Measurements from ENCODE around the gene FGD4. TPM values are rescaled to one million over a fixed set of nuclear protein-coding genes. Genes with fewer than 3 reads are reported as not detected.

FGD4 gene
- total RNA-seq, 1 donor from 2014 or later = 11.0 TPM

- Histone ChIP-seq H3K4me3 (ENCODE audit: low read depth, low read length) (no peak overlapping the region), H3K36me3 (ENCODE audit: control insufficient read depth, insufficient read depth, low read length) (no peaks in the 10 kb centered on the region), H3K27me3 (ENCODE audit: control insufficient read depth, insufficient read depth, low read length) (no peaks in the 10 kb centered on the region)
- no peak for DNase-seq (ENCODE audit: low read depth)
- no peak for TF ChIP-seq CTCF (IDR thresholded peaks at IDR 0.05; ENCODE audit: insufficient read depth, low read length, poor library complexity, severe bottlenecking)
These were observed 79.7 kb downstream of the FGD4 start for GRCh38 chr12:32478858-32479725.

- DNase-seq (ENCODE audit: low read depth) = no peak
- no peak for TF ChIP-seq CTCF (IDR thresholded peaks at IDR 0.05; ENCODE audit: insufficient read depth, low read length, poor library complexity, severe bottlenecking)
- Histone ChIP-seq H3K4me3 (ENCODE audit: low read depth, low read length) (no peak overlapping the region), H3K27me3 (ENCODE audit: control insufficient read depth, insufficient read depth, low read length) (no peaks in the 10 kb centered on the region), H3K36me3 (ENCODE audit: control insufficient read depth, insufficient read depth, low read length) (no peaks in the 10 kb centered on the region)
These were observed 82.9 kb downstream of the FGD4 start for GRCh38 chr12:32482226-32482625.

- no peak for TF ChIP-seq CTCF (IDR thresholded peaks at IDR 0.05; ENCODE audit: insufficient read depth, low read length, poor library complexity, severe bottlenecking)
- H3K27me3 ChIP-seq (ENCODE audit: control insufficient read depth, insufficient read depth, low read length) = no peaks in the 10 kb centered on the region
These were observed 84.1 kb downstream of the FGD4 start for GRCh38 chr12:32483499-32483898.

GRCh38 chr12:32483993-32484392, 84.6 kb downstream of the FGD4 start:
- Histone ChIP-seq H3K36me3 (ENCODE audit: control insufficient read depth, insufficient read depth, low read length) (no peaks in the 10 kb centered on the region), H3K4me3 (ENCODE audit: low read depth, low read length) (no peak overlapping the region), H3K27me3 (ENCODE audit: control insufficient read depth, insufficient read depth, low read length) (no peaks in the 10 kb centered on the region)
- DNase-seq (ENCODE audit: low read depth) = no peak
- no peak for TF ChIP-seq CTCF (IDR thresholded peaks at IDR 0.05; ENCODE audit: insufficient read depth, low read length, poor library complexity, severe bottlenecking)

More at GRCh38 chr12:32483499-32483898, 84.1 kb downstream of the FGD4 start:
- H3K36me3 ChIP-seq (ENCODE audit: control insufficient read depth, insufficient read depth, low read length) = no peaks in the 10 kb centered on the region
- no peak overlapping the region for H3K4me3 ChIP-seq (ENCODE audit: low read depth, low read length)
- DNase-seq (ENCODE audit: low read depth) = no peak

- no peak for TF ChIP-seq CTCF (IDR thresholded peaks at IDR 0.05; ENCODE audit: insufficient read depth, low read length, poor library complexity, severe bottlenecking)
- no peak for DNase-seq (ENCODE audit: low read depth)
- no peaks in the 10 kb centered on the region for H3K27me3 ChIP-seq (ENCODE audit: control insufficient read depth, insufficient read depth, low read length)
- no peaks in the 10 kb centered on the region for H3K36me3 ChIP-seq (ENCODE audit: control insufficient read depth, insufficient read depth, low read length)
- H3K4me3 ChIP-seq (ENCODE audit: low read depth, low read length) = no peak overlapping the region
These were observed 86.8 kb downstream of the FGD4 start for GRCh38 chr12:32486158-32486557.

- Histone ChIP-seq H3K4me3 (ENCODE audit: low read depth, low read length) (no peak overlapping the region), H3K36me3 (ENCODE audit: control insufficient read depth, insufficient read depth, low read length) (no peaks in the 10 kb centered on the region), H3K27me3 (ENCODE audit: control insufficient read depth, insufficient read depth, low read length) (no peaks in the 10 kb centered on the region)
- DNase-seq (ENCODE audit: low read depth) = no peak
- TF ChIP-seq CTCF (IDR thresholded peaks at IDR 0.05; ENCODE audit: insufficient read depth, low read length, poor library complexity, severe bottlenecking) = no peak
These were observed 88.8 kb downstream of the FGD4 start for GRCh38 chr12:32488132-32488531.

All from kidney epithelial cell (primary cell).